ENCODE measurements around the gene C1S. TPM values are rescaled to one million over a fixed set of nuclear protein-coding genes. Genes with fewer than 3 reads are reported as not detected.

Gene C1S
- total and polyA plus RNA-seq, 2 of the 4 experiments (the other 2 are of a cell fraction) = 49.6 to 85.4 TPM

- Histone ChIP-seq H3K4me3 (ENCODE audit: insufficient read depth, low read depth, low read length) (no peak overlapping the region), H4K91ac (ENCODE audit: insufficient read depth, low read depth, low read length) (no peak overlapping the region), H2BK15ac (ENCODE audit: low read depth, low read length) (no peak overlapping the region), H3K23ac (ENCODE audit: low read depth, low read length) (no peak overlapping the region), H2BK20ac (ENCODE audit: low read depth, low read length) (no peak overlapping the region), H4K20me1 (ENCODE audit: insufficient read depth, low read length) (no peaks in the 10 kb centered on the region), H2AK9ac (replicated peaks; ENCODE audit: low read depth, low read length, poor library complexity) (no peak overlapping the region), H3K27ac (ENCODE audit: insufficient read depth, low read length) (no peak overlapping the region), H4K5ac (ENCODE audit: low read depth, low read length) (no peak overlapping the region), H2BK120ac (ENCODE audit: low read depth, low read length) (no peak overlapping the region), H3K4me1 (ENCODE audit: control insufficient read depth, insufficient read depth, low read length) (no peaks in the 10 kb centered on the region), H3K4me2 (ENCODE audit: low read depth, low read length) (no peak overlapping the region), H2BK5ac (ENCODE audit: low read depth, low read length, poor library complexity, severe bottlenecking) (no peak overlapping the region), H3K36me3 (ENCODE audit: control insufficient read depth, insufficient read depth, low read length) (no peaks in the 10 kb centered on the region), H3K56ac (ENCODE audit: extremely low read depth, insufficient read depth, low read length) (no peak overlapping the region), H2AFZ (replicated peaks; ENCODE audit: low read length, poor library complexity) (no peak overlapping the region), H3K14ac (replicated peaks; ENCODE audit: low read depth, low read length) (no peak overlapping the region), H3K18ac (ENCODE audit: low read depth, low read length) (no peak overlapping the region), H3K4ac (ENCODE audit: low read depth, low read length) (no peak overlapping the region), H2AK5ac (ENCODE audit: low read depth, low read length) (no peak overlapping the region), H3K9me1 (ENCODE audit: insufficient read depth, low read length) (no peaks in the 10 kb centered on the region), H3K9me3 (ENCODE audit: control insufficient read depth, insufficient read depth, low read length) (no peaks in the 10 kb centered on the region), H4K8ac (ENCODE audit: low read depth in 2 of 2, low read length in 2 of 2) (no peak overlapping the region), H3K79me1 (ENCODE audit: low read depth in 1 of 2, low read length in 2 of 2) (no peaks in the 10 kb centered on the region), H3K9ac (ENCODE audit: low read depth, low read length) (no peak overlapping the region), H3K27me3 (ENCODE audit: control insufficient read depth, insufficient read depth, low read length) (peaks cover 6% of the 10 kb centered on the region)
- ATAC-seq (ENCODE audit: low read depth) (no peak), DNase-seq (no peak)
- dilution Hi-C loops (cut with HindIII; ENCODE audit: low sequenced_read_pairs, unreplicated experiment) (no loop called here), in situ Hi-C loops (cut with MboI; ENCODE audit: low sequenced_read_pairs) (no loop called here), intact Hi-C loops (cut with micrococcal nuclease) (no loop called here)
- ChIA-PET CTCF (no interaction called here), POLR2A (ENCODE audit: unreplicated experiment) (no interaction called here)
- BruUV-seq (replicated peaks) = no TSS peak
- no peak for TF ChIP-seq POLR2A (IDR thresholded peaks at IDR 0.05; ENCODE audit: low read depth, low read length)
- TF ChIP-seq, protein P1, sequence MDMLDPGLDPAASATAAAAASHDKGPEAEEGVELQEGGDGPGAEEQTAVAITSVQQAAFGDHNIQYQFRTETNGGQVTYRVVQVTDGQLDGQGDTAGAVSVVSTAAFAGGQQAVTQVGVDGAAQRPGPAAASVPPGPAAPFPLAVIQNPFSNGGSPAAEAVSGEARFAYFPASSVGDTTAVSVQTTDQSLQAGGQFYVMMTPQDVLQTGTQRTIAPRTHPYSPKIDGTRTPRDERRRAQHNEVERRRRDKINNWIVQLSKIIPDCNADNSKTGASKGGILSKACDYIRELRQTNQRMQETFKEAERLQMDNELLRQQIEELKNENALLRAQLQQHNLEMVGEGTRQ (IDR thresholded peaks at IDR 0.05; ENCODE audit: low read depth, low read length) = no peak
- 83% methylated on average over 1 of the region's 5 CpGs; no CpG with 5 or more reads in 1 of the 2 experiments for WGBS, 2 experiments (ENCODE audit: extremely low coverage in 2 of 2, insufficient read length in 1 of 2)
These were observed 14.0 kb upstream of the C1S start for GRCh38 chr12:7046383-7047105.

Data from IMR-90 (cell line).